Daoy (cell line): ENCODE results near the gene BPHL. TPM values are rescaled to one million over a fixed set of nuclear protein-coding genes. Genes with fewer than 3 reads are reported as not detected.

Experiments used
- total RNA-seq: library from RNA; depleted of rRNA; stranded (reverse); fragments of >200 nt; shearing (Covaris generic); gene quantifications from 2 replicates; pipeline ENCODE4 v1.2.3, GENCODE V29; 2014; rRNA removed

BPHL gene
- total RNA-seq, 1 experiment from 2014 or later = 20.0 TPM

Other genes starting within 250 kb of the BPHL start
- gene SERPINB9, start 215.4 kb upstream of the BPHL start, total RNA-seq = 0.40 and 1.5 TPM in 2 replicates
- 38.7 and 46.4 TPM in 2 replicates for gene SERPINB6, start 147.1 kb upstream of the BPHL start, total RNA-seq
- 8.5 and 17.5 TPM in 2 replicates for gene NQO2, start 118.8 kb upstream of the BPHL start, total RNA-seq
- 14.7 and 16.3 TPM in 2 replicates for gene RIPK1, start 50.2 kb upstream of the BPHL start, total RNA-seq
- 145 and 146 TPM in 2 replicates for gene TUBB2A, start 38.8 kb downstream of the BPHL start, total RNA-seq
- 104 TPM in 2 replicates for gene TUBB2B, start 108.9 kb downstream of the BPHL start, total RNA-seq
- gene PSMG4, start 140.2 kb downstream of the BPHL start, total RNA-seq = 26.6 and 35.3 TPM in 2 replicates